ENCODE results near the gene PLCB1.

The PLCB1 gene

GRCh38 chr20:8675896-8676295 lies 543.8 kb downstream of the PLCB1 start:
- Histone ChIP-seq H3K36me3 (ENCODE audit: insufficient read depth, low read length) (peaks cover 28% of the 10 kb centered on the region), H3K4me3 (ENCODE audit: low read depth in 1 of 2, low read length in 2 of 2) (no peak overlapping the region), H3K9me3 (ENCODE audit: insufficient read depth, low read length, severe bottlenecking) (no peaks in the 10 kb centered on the region), H3K27me3 (ENCODE audit: insufficient read depth, low read length, poor library complexity) (no peaks in the 10 kb centered on the region), H3K9ac (ENCODE audit: low read depth, low read length) (no peak overlapping the region), H3K4me1 (ENCODE audit: insufficient read depth, low read length) (peaks cover under 1% of the 10 kb centered on the region; the same call in 1 of the 2 replicates), H4K20me1 (ENCODE audit: insufficient read depth, low read length) (no peaks in the 10 kb centered on the region), H3K79me2 (ENCODE audit: insufficient read depth, low read length) (no peaks in the 10 kb centered on the region), H3K27ac (ENCODE audit: low read length) (no peak overlapping the region), H3K4me2 (ENCODE audit: insufficient read depth, low read length) (no peak overlapping the region), H2AFZ (ENCODE audit: low read depth, low read length) (no peak overlapping the region)
- no peak for DNase-seq
- no peak for TF ChIP-seq CTCF (IDR thresholded peaks at IDR 0.05; ENCODE audit: borderline replicate concordance, extremely low read depth, low read length, poor library complexity, severe bottlenecking)
- TF ChIP-seq EZH2 (IDR thresholded peaks at IDR 0.05; ENCODE audit: borderline replicate concordance, low read depth, low read length, severe bottlenecking) = no peak
- ATAC-seq (ENCODE audit: insufficient read depth, low read depth) = no peak

- DNase-seq = no peak
- Histone ChIP-seq H3K27me3 (ENCODE audit: insufficient read depth, low read length, poor library complexity) (no peaks in the 10 kb centered on the region), H3K4me2 (ENCODE audit: insufficient read depth, low read length) (no peak overlapping the region), H3K9ac (ENCODE audit: low read depth, low read length) (no peak overlapping the region), H3K79me2 (ENCODE audit: insufficient read depth, low read length) (no peaks in the 10 kb centered on the region), H3K4me3 (ENCODE audit: low read depth in 1 of 2, low read length in 2 of 2) (no peak overlapping the region), H2AFZ (ENCODE audit: low read depth, low read length) (no peak overlapping the region), H3K9me3 (ENCODE audit: insufficient read depth, low read length, severe bottlenecking) (no peaks in the 10 kb centered on the region), H4K20me1 (ENCODE audit: insufficient read depth, low read length) (no peaks in the 10 kb centered on the region), H3K27ac (ENCODE audit: low read length) (no peak overlapping the region), H3K36me3 (ENCODE audit: insufficient read depth, low read length) (peaks cover 18% of the 10 kb centered on the region), H3K4me1 (ENCODE audit: insufficient read depth, low read length) (no peaks in the 10 kb centered on the region)
- no peak for ATAC-seq (ENCODE audit: insufficient read depth, low read depth)
- TF ChIP-seq EZH2 (IDR thresholded peaks at IDR 0.05; ENCODE audit: borderline replicate concordance, low read depth, low read length, severe bottlenecking) = no peak
Measured at GRCh38 chr20:8678098-8678776, 546.2 kb downstream of the PLCB1 start.

GRCh38 chr20:8689337-8689736 lies 557.3 kb downstream of the PLCB1 start:
- no peaks in the 10 kb centered on the region for H3K4me1 ChIP-seq (ENCODE audit: insufficient read depth, low read length)
- peaks cover 48% of the 10 kb centered on the region for H3K36me3 ChIP-seq (ENCODE audit: insufficient read depth, low read length)
- H3K27me3 ChIP-seq (ENCODE audit: insufficient read depth, low read length, poor library complexity) = no peaks in the 10 kb centered on the region
- TF ChIP-seq EZH2 (IDR thresholded peaks at IDR 0.05; ENCODE audit: borderline replicate concordance, low read depth, low read length, severe bottlenecking) = no peak
- TF ChIP-seq CTCF (IDR thresholded peaks at IDR 0.05; ENCODE audit: borderline replicate concordance, extremely low read depth, low read length, poor library complexity, severe bottlenecking) = no peak
- no peaks in the 10 kb centered on the region for H4K20me1 ChIP-seq (ENCODE audit: insufficient read depth, low read length)
- no peaks in the 10 kb centered on the region for H3K79me2 ChIP-seq (ENCODE audit: insufficient read depth, low read length)
- ATAC-seq (ENCODE audit: insufficient read depth, low read depth) (no peak), DNase-seq (no peak)
- H3K4me2 ChIP-seq (ENCODE audit: insufficient read depth, low read length) = no peak overlapping the region
- H3K27ac ChIP-seq (ENCODE audit: low read length) = no peak overlapping the region
- H3K9ac ChIP-seq (ENCODE audit: low read depth, low read length) = no peak overlapping the region
- peaks cover 16% of the 10 kb centered on the region for H3K9me3 ChIP-seq (ENCODE audit: insufficient read depth, low read length, severe bottlenecking)
- H2AFZ ChIP-seq (ENCODE audit: low read depth, low read length) = no peak overlapping the region
- H3K4me3 ChIP-seq (ENCODE audit: low read depth in 1 of 2, low read length in 2 of 2) = no peak overlapping the region

GRCh38 chr20:8690074-8690473 lies 558.0 kb downstream of the PLCB1 start:
- Histone ChIP-seq H3K4me3 (ENCODE audit: low read depth in 1 of 2, low read length in 2 of 2) (no peak overlapping the region), H3K27ac (ENCODE audit: low read length) (no peak overlapping the region), H2AFZ (ENCODE audit: low read depth, low read length) (no peak overlapping the region), H3K79me2 (ENCODE audit: insufficient read depth, low read length) (no peaks in the 10 kb centered on the region), H3K9me3 (ENCODE audit: insufficient read depth, low read length, severe bottlenecking) (peaks cover 16% of the 10 kb centered on the region), H3K4me2 (ENCODE audit: insufficient read depth, low read length) (no peak overlapping the region), H3K4me1 (ENCODE audit: insufficient read depth, low read length) (no peaks in the 10 kb centered on the region), H3K27me3 (ENCODE audit: insufficient read depth, low read length, poor library complexity) (no peaks in the 10 kb centered on the region), H4K20me1 (ENCODE audit: insufficient read depth, low read length) (no peaks in the 10 kb centered on the region), H3K36me3 (ENCODE audit: insufficient read depth, low read length) (peaks cover 44% of the 10 kb centered on the region), H3K9ac (ENCODE audit: low read depth, low read length) (no peak overlapping the region)
- no peak for DNase-seq
- TF ChIP-seq CTCF (IDR thresholded peaks at IDR 0.05; ENCODE audit: borderline replicate concordance, extremely low read depth, low read length, poor library complexity, severe bottlenecking) = no peak
- no peak for TF ChIP-seq EZH2 (IDR thresholded peaks at IDR 0.05; ENCODE audit: borderline replicate concordance, low read depth, low read length, severe bottlenecking)
- no peak for ATAC-seq (ENCODE audit: insufficient read depth, low read depth)
